IMR-90 (cell line): ENCODE measurements around the gene CDC25B. TPM values are rescaled to one million over a fixed set of nuclear protein-coding genes. Genes with fewer than 3 reads are reported as not detected.

Experiments used
- ATAC-seq: fragments of 200-7000 bp; cut with Tn5 transposase; 2 replicates; pipeline ENCODE4 v1.9.1; 2020; ENCODE audit warnings: low read depth, mild to moderate bottlenecking, moderate library complexity
- BruUV-seq: library from RNA; stranded (reverse); fragments of 400-500 nt; replicated peaks from 2 replicates; lab custom pipeline; 2021; lab: Mats Ljungman, UMichigan
- CTCF ChIA-PET: fragments of 300-600 bp; formaldehyde crosslinking; extraction: SDS; loops from one replicate; lab custom pipeline; 2021; ENCODE audit warnings: antibody characterized with exemption; lab: Yijun Ruan, JAX
- POLR2A ChIA-PET: fragments of 300-600 bp; sonication (Branson Sonifier 250); formaldehyde crosslinking; loops from one replicate; lab custom pipeline; 2022; ENCODE audit warnings: antibody characterized with exemption; ENCODE audit not compliant: unreplicated experiment; lab: Charles Lee
- DNase-seq: peaks from one replicate; pipeline ENCODE4 v3.0.0; 2013
- H2AFZ ChIP-seq: replicated peaks from 2 replicates; pipeline ENCODE3; 2013; ENCODE audit warnings: low read length, mild to moderate bottlenecking; ENCODE audit not compliant: poor library complexity
- H2AK5ac ChIP-seq: 2 replicates; pipeline ENCODE4 v1.6.1; 2013; ENCODE audit warnings: low read depth, low read length, inconsistent platforms
- H2AK9ac ChIP-seq: replicated peaks from 2 replicates; pipeline ENCODE3; 2013; ENCODE audit warnings: mild to moderate bottlenecking, low read depth, low read length, moderate library complexity; ENCODE audit not compliant: poor library complexity
- H2BK120ac ChIP-seq: 2 replicates; pipeline ENCODE4 v1.6.1; 2013; ENCODE audit warnings: low read depth, low read length, inconsistent platforms
- H2BK15ac ChIP-seq: 3 replicates; pipeline ENCODE4 v1.6.1; 2013; ENCODE audit warnings: low read depth, low read length, inconsistent platforms
- H2BK20ac ChIP-seq: 2 replicates; pipeline ENCODE4 v1.6.1; 2013; ENCODE audit warnings: low read depth, mild to moderate bottlenecking, inconsistent platforms, low read length, moderate library complexity
- H2BK5ac ChIP-seq: 2 replicates; pipeline ENCODE4 v1.6.1; 2013; ENCODE audit warnings: mild to moderate bottlenecking, low read depth, low read length, inconsistent platforms; ENCODE audit not compliant: poor library complexity, severe bottlenecking
- H3K14ac ChIP-seq: replicated peaks from 2 replicates; pipeline ENCODE4 v1.6.1; 2013; ENCODE audit warnings: low read depth, low read length, inconsistent platforms
- H3K18ac ChIP-seq: 2 replicates; pipeline ENCODE4 v1.6.1; 2013; ENCODE audit warnings: low read depth, low read length, control low read depth
- H3K23ac ChIP-seq: 2 replicates; pipeline ENCODE4 v1.6.1; 2013; ENCODE audit warnings: low read depth, low read length, inconsistent platforms
- H3K27ac ChIP-seq: 2 replicates; pipeline ENCODE4 v1.5.1; 2013; ENCODE audit warnings: mild to moderate bottlenecking, control low read depth, low read length; ENCODE audit not compliant: insufficient read depth
- H3K27me3 ChIP-seq: 2 replicates; pipeline ENCODE4 v1.6.1; 2013; ENCODE audit warnings: low read length; ENCODE audit not compliant: control insufficient read depth, insufficient read depth
- H3K36me3 ChIP-seq: 2 replicates; pipeline ENCODE4 v1.6.1; 2013; ENCODE audit warnings: low read length, mixed read lengths; ENCODE audit not compliant: control insufficient read depth, insufficient read depth
- H3K4ac ChIP-seq: 2 replicates; pipeline ENCODE4 v1.6.1; 2013; ENCODE audit warnings: low read depth, low read length, inconsistent platforms
- H3K4me1 ChIP-seq: 2 replicates; pipeline ENCODE4 v1.6.1; 2013; ENCODE audit warnings: low read length, mixed read lengths; ENCODE audit not compliant: control insufficient read depth, insufficient read depth
- H3K4me2 ChIP-seq: 2 replicates; pipeline ENCODE4 v1.6.1; 2013; ENCODE audit warnings: low read depth, mild to moderate bottlenecking, control low read depth, low read length, moderate library complexity
- H3K4me3 ChIP-seq: 2 replicates; pipeline ENCODE4 v1.5.1; 2013; ENCODE audit warnings: low read depth, mild to moderate bottlenecking, control low read depth, low read length, moderate library complexity; ENCODE audit not compliant: insufficient read depth
- H3K56ac ChIP-seq: 2 replicates; pipeline ENCODE4 v1.6.1; 2013; ENCODE audit warnings: low read length, inconsistent platforms; ENCODE audit not compliant: insufficient read depth; ENCODE audit errors: extremely low read depth
- H3K79me1 ChIP-seq, 2 experiments: 2 replicates each; pipeline ENCODE4 v1.6.1; 2013; ENCODE audit warnings: low read length in 2 of 2, inconsistent platforms in 1 of 2, low read depth in 1 of 2
- H3K9ac ChIP-seq: 2 replicates; pipeline ENCODE4 v1.6.1; 2013; ENCODE audit warnings: low read depth, low read length, control low read depth
- H3K9me1 ChIP-seq: 2 replicates; pipeline ENCODE4 v1.6.1; 2013; ENCODE audit warnings: low read length, inconsistent platforms; ENCODE audit not compliant: insufficient read depth
- H3K9me3 ChIP-seq: 2 replicates; pipeline ENCODE4 v1.6.1; 2013; ENCODE audit warnings: low read length; ENCODE audit not compliant: control insufficient read depth, insufficient read depth
- H4K20me1 ChIP-seq: 2 replicates; pipeline ENCODE4 v1.6.1; 2013; ENCODE audit warnings: low read length, inconsistent platforms; ENCODE audit not compliant: insufficient read depth
- H4K5ac ChIP-seq: 2 replicates; pipeline ENCODE4 v1.6.1; 2013; ENCODE audit warnings: mild to moderate bottlenecking, low read depth, low read length, control low read depth
- H4K8ac ChIP-seq, 2 experiments: 2 replicates each; pipeline ENCODE4 v1.6.1; 2013; ENCODE audit warnings: low read depth in 2 of 2, low read length in 2 of 2, control low read depth in 1 of 2, inconsistent platforms in 1 of 2
- H4K91ac ChIP-seq: 2 replicates; pipeline ENCODE4 v1.6.1; 2013; ENCODE audit warnings: low read depth, low read length, inconsistent platforms; ENCODE audit not compliant: insufficient read depth
- BHLHE40 ChIP-seq: fragments of 150-350 bp; IDR thresholded peaks from 2 replicates; pipeline ENCODE4 v1.6.1; 2016; ENCODE audit warnings: mild to moderate bottlenecking, low read depth, low read length
- CEBPB ChIP-seq: IDR thresholded peaks from 2 replicates; pipeline ENCODE4 v1.6.1; 2012; ENCODE audit warnings: low read depth, low read length, improper control_type of control experiment
- CHD1 ChIP-seq: IDR thresholded peaks from 2 replicates; pipeline ENCODE4 v1.6.1; 2012; ENCODE audit warnings: low read depth, low read length, improper control_type of control experiment
- CTCF ChIP-seq: conservative IDR thresholded peaks from 2 replicates; pipeline ENCODE4 v1.5.1; 2012; ENCODE audit warnings: mild to moderate bottlenecking, low read depth, low read length, improper control_type of control experiment
- ELK1 ChIP-seq: fragments of 150-350 bp; IDR thresholded peaks from 2 replicates; pipeline ENCODE4 v1.6.1; 2016; ENCODE audit warnings: low read depth, mild to moderate bottlenecking, low read length, moderate library complexity, borderline replicate concordance
- FOS ChIP-seq: fragments of 150-350 bp; IDR thresholded peaks from 2 replicates; pipeline ENCODE4 v1.6.1; 2016; ENCODE audit warnings: low read depth, low read length
- MAZ ChIP-seq: IDR thresholded peaks from 2 replicates; pipeline ENCODE4 v1.6.1; 2012; ENCODE audit warnings: low read depth, mild to moderate bottlenecking, low read length, improper control_type of control experiment, moderate library complexity, borderline replicate concordance
- MXI1 ChIP-seq: IDR thresholded peaks from 2 replicates; pipeline ENCODE4 v1.6.1; 2012; ENCODE audit warnings: low read depth, mild to moderate bottlenecking, low read length, moderate library complexity, borderline replicate concordance
- NFE2L2 ChIP-seq: fragments of 150-350 bp; IDR thresholded peaks from 2 replicates; pipeline ENCODE4 v1.6.1; 2016; ENCODE audit warnings: low read depth, mild to moderate bottlenecking, low read length
- POLR2A ChIP-seq: IDR thresholded peaks from 2 replicates; pipeline ENCODE4 v1.6.1; 2012; ENCODE audit warnings: mild to moderate bottlenecking, low read depth, low read length
- RAD21 ChIP-seq: IDR thresholded peaks from 2 replicates; pipeline ENCODE4 v1.6.1; 2012; ENCODE audit warnings: low read length, improper control_type of control experiment
- RCOR1 ChIP-seq: IDR thresholded peaks from 2 replicates; pipeline ENCODE4 v1.6.1; 2012; ENCODE audit warnings: mild to moderate bottlenecking, low read length, improper control_type of control experiment; ENCODE audit not compliant: insufficient replicate concordance
- RFX5 ChIP-seq: IDR thresholded peaks from 2 replicates; pipeline ENCODE4 v1.8.0; 2012; ENCODE audit warnings: low read depth, mild to moderate bottlenecking, low read length, moderate library complexity
- SMC3 ChIP-seq: fragments of 150-350 bp; IDR thresholded peaks from 2 replicates; pipeline ENCODE4 v1.6.1; 2016; ENCODE audit warnings: low read depth, mild to moderate bottlenecking, antibody characterized with exemption, low read length, moderate library complexity
- USF2 ChIP-seq: fragments of 150-350 bp; IDR thresholded peaks from 2 replicates; pipeline ENCODE4 v1.6.1; 2017; ENCODE audit warnings: mild to moderate bottlenecking, antibody characterized with exemption, low read length, low read depth
- WGBS, 2 experiments: methylation state at CpG; one replicate each; pipeline versions ENCODE4 v1.1.5 to v1.1.7; 2013; ENCODE audit warnings: missing lambda C conversion rate in 2 of 2; ENCODE audit not compliant: insufficient read length in 1 of 2; ENCODE audit errors: extremely low coverage in 2 of 2; 5-methylcytosine and 5-hydroxymethylcytosine counted together
- dilution Hi-C: fragments of 300-500 bp; cut with HindIII; formaldehyde crosslinking; loops from one replicate; pipeline ENCODE4 v1.14.3; 2018; ENCODE audit warnings: low sequenced_read_pairs; ENCODE audit not compliant: unreplicated experiment
- in situ Hi-C: fragments of 300-500 bp; cut with MboI; formaldehyde crosslinking; loops from 3 replicates; pipeline ENCODE4 v1.14.3; 2019; ENCODE audit warnings: low sequenced_read_pairs, inconsistent platforms, mixed read lengths
- intact Hi-C: fragments of 100-400 bp; cut with micrococcal nuclease; formaldehyde crosslinking; loops from 2 replicates; pipeline ENCODE4 v1.10.0; 2022
- polyA plus RNA-seq, 3 experiments: library from polyadenylated mRNA; depleted of rRNA; stranded (reverse); fragments of >200 nt; gene quantifications; 2 replicates each; pipeline ENCODE4 v1.2.3, GENCODE V29; 2012; ENCODE audit warnings: low replicate concordance in 1 of 3
- total RNA-seq: library from RNA; depleted of rRNA; stranded (reverse); fragments of >200 nt; gene quantifications from 2 replicates; pipeline ENCODE4 v1.2.3, GENCODE V29; 2012

CDC25B gene
- total and polyA plus RNA-seq, 2 of the 4 experiments (the other 2 are of a cell fraction), result 14.5 to 50.5 TPM

GRCh38 chr20:3836132-3836531, 40.0 kb downstream of the CDC25B start:
- ChIA-PET CTCF (no interaction called here), POLR2A (no interaction called here)
- H3K14ac ChIP-seq, result no peak overlapping the region
- no peaks in the 10 kb centered on the region for H3K9me1 ChIP-seq
- TF ChIP-seq NFE2L2 (no peak), MAZ (no peak), ELK1 (no peak), MXI1 (no peak), BHLHE40 (no peak), POLR2A (no peak), CEBPB (no peak), RAD21 (no peak), FOS (no peak), CHD1 (no peak), USF2 (no peak), CTCF (no peak), SMC3 (no peak), RFX5 (no peak), RCOR1 (no peak)
- H2BK120ac ChIP-seq, result no peak overlapping the region
- H3K23ac ChIP-seq, result no peak overlapping the region
- no peak overlapping the region for H4K91ac ChIP-seq
- DNase-seq, result no peak
- intact Hi-C loops (no loop called here), dilution Hi-C loops (no loop called here), in situ Hi-C loops (no loop called here)
- BruUV-seq, result no TSS peak
- no peak overlapping the region for H4K8ac ChIP-seq
- no peak for ATAC-seq
- no peak overlapping the region for H3K18ac ChIP-seq
- H2AFZ ChIP-seq, result no peak overlapping the region
- H2BK15ac ChIP-seq, result no peak overlapping the region
- H3K4me2 ChIP-seq, result no peak overlapping the region
- no peaks in the 10 kb centered on the region for H3K4me1 ChIP-seq
- H3K56ac ChIP-seq, result no peak overlapping the region
- peaks cover 3% of the 10 kb centered on the region for H3K36me3 ChIP-seq
- no peaks in the 10 kb centered on the region for H4K20me1 ChIP-seq
- H3K9ac ChIP-seq, result no peak overlapping the region
- H2BK5ac ChIP-seq, result no peak overlapping the region
- H4K5ac ChIP-seq, result no peak overlapping the region
- H3K4ac ChIP-seq, result no peak overlapping the region
- no peaks in the 10 kb centered on the region for H3K9me3 ChIP-seq
- no peak overlapping the region for H2BK20ac ChIP-seq
- 0 out of 4 replicates have a peak, but pooled peaks cover 0 to 3% of the 10 kb centered on the region in 2 experiments for H3K79me1 ChIP-seq
- H2AK9ac ChIP-seq, result no peak overlapping the region
- WGBS, 2 experiments, result no CpG with 5 or more reads among the region's 4 CpGs
- H3K4me3 ChIP-seq, result no peak overlapping the region
- no peaks in the 10 kb centered on the region for H3K27me3 ChIP-seq
- H3K27ac ChIP-seq, result no peak overlapping the region
- no peak overlapping the region for H2AK5ac ChIP-seq
